Superior temporal gyrus (tissue), 1 donor: ENCODE measurements around the gene PMIS2.
A peak's percentile ranks its signal among the peaks of the same experiment; 100 is the strongest.

ENCODE experiments used
- DNase-seq: peaks from one replicate; pipeline ENCODE4 v3.0.0-alpha.2; 2016; ENCODE audit errors: extremely low spot score

Gene PMIS2

DNA sequence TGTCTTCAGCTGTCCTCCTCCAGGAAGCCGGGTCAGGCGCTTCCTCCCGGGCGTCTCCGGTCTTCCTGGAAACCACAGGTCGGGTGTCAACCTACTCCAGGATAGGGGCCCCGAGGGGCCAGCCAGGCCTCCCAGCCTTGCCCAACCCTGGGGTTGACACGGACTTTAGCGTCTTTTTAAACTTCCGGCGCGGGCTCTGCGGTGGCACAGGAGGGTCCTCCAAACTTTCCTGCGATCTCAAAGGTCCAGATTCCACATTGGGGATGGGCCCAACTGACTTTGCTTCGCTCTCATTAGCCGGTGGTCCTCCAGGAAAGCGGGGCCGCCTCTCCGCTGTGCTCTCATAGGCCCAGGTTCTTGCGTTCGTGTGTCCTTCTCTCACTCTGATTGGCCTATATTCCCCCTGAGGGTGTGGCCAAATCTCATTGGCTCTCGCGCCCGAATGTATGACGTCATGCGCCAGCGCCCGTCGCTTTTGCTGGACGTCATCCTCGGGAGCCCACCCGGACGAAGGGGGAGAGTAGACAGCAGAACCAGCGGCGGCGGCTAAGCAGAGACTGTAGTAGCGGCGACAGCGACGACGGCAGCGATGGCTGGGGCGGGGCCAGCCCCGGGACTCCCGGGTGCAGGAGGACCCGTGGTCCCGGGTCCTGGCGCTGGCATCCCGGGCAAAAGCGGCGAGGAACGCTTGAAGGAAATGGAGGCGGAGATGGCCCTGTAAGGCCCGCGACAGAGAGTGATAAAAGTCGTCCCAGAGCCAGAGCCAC is 42.8 kb downstream of the PMIS2 start, which contains the start of gene RBM42:
Gene RBM42, plus strand, starts transcription at position 472 of the 767 bp plus-strand sequence. Its CDS starts 118 bp downstream, at position 590.
- DNase-seq, result peak; percentile 99

DNA sequence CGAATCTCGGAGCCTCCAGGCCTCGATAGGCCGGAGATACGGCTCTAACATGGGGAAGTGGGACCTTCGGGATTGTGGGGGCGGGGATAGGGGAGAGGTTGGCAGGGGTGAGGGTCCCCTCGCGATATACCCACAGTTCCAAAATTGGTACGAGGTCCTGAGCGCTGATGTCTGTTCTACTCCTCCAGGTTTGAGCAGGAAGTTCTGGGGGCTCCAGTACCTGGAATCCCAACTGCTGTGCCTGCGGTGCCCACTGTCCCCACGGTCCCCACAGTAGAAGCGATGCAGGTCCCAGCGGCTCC is 43.3 kb downstream of the PMIS2 start:
- DNase-seq, result no peak

DNA sequence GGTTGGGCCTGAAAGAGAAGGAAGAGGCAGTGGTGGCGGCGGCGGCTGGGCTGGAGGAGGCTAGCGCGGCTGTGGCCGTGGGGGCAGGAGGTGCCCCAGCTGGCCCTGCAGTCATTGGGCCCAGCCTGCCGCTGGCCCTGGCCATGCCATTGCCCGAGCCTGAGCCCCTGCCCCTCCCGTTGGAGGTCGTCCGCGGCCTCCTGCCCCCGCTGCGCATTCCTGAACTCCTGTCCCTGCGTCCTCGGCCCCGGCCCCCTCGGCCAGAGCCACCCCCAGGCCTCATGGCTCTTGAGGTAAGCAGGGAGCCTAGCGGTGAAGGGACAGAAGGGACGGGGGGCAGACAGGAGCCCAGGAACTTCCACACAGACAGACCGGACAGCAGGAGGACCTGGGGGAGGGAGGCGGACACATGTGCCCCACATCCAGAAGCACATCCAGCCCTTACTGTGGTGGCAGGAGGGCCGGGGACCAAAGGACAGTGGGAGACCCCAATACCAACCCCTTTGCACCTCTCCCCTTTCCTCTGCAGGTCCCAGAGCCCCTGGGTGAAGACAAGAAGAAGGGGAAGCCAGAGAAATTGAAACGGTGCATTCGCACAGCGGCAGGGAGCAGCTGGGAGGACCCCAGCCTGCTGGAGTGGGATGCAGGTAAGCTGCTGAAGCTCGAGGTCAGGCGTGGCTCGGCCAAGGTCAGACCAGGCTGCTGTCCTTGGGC is 47.9 kb downstream of the PMIS2 start:
- DNase-seq, result no peak

DNA sequence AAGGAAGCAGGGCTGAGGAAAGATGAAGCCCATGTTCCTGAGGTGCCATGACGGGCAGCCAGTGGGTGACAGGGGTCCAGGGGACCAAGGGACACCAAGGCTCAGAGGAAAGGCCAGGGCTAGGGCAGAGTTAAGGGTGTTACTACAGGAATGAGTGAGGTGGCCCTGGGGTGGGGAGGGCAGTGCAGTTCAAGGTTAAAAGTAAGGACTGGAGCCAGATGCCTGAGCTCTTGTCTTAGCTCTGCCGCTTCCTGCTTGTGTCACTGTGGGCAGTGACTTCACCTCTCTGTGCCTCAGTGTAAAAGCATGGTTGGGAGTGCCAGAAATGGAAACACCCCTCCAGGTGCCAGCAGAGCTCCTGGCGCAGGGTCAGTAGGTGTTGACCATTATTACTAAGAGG is 50.7 kb downstream of the PMIS2 start:
- no peak for DNase-seq
